Left ventricle myocardium inferior (tissue), 1 donor: Measurements from ENCODE around the gene VPS72. TPM values are rescaled to one million over a fixed set of nuclear protein-coding genes. Genes with fewer than 3 reads are reported as not detected.

Experiments
- DNase-seq: peaks from one replicate; pipeline ENCODE4 v3.0.0-alpha.2; 2020
- H3K27ac ChIP-seq: fragments of 200-600 bp; replicated peaks from 2 replicates; pipeline ENCODE4 v1.8.0; 2021
- H3K27me3 ChIP-seq: fragments of 200-600 bp; 2 replicates; pipeline ENCODE4 v1.8.0; 2021; ENCODE audit warnings: low read depth
- H3K36me3 ChIP-seq: fragments of 200-600 bp; 2 replicates; pipeline ENCODE4 v1.8.0; 2021
- H3K4me1 ChIP-seq: fragments of 200-600 bp; 2 replicates; pipeline ENCODE4 v1.8.0; 2021
- H3K4me3 ChIP-seq: fragments of 200-600 bp; 2 replicates; pipeline ENCODE4 v1.8.0; 2021; ENCODE audit warnings: mild to moderate bottlenecking, moderate library complexity
- H3K9me3 ChIP-seq: fragments of 200-600 bp; replicated peaks from 2 replicates; pipeline ENCODE4 v1.8.0; 2021
- intact Hi-C: fragments of 100-400 bp; cut with micrococcal nuclease; formaldehyde crosslinking; loops from one replicate; pipeline ENCODE4 v1.11.0; 2022
- total RNA-seq: library from RNA; stranded (reverse); fragmentation: NEBNext Ultra II Directional; extraction: Animal tissue kit (Norgen Biotek cat#: 25700); gene quantifications from one replicate; pipeline ENCODE4 v1.2.1, GENCODE V29; 2021
- TF ChIP-seq, protein P1 (sequence below): fragments of 200-600 bp; IDR thresholded peaks from 2 replicates; pipeline ENCODE4 v1.8.0; 2021; ENCODE audit warnings: antibody characterized with exemption, mild to moderate bottlenecking, borderline replicate concordance
- donor health status: DM: no; HTN: yes; CAD: no; lungs with severe emphysema.

Gene VPS72
- total RNA-seq, 1 donor from 2014 or later: 40.5 TPM

DNA sequence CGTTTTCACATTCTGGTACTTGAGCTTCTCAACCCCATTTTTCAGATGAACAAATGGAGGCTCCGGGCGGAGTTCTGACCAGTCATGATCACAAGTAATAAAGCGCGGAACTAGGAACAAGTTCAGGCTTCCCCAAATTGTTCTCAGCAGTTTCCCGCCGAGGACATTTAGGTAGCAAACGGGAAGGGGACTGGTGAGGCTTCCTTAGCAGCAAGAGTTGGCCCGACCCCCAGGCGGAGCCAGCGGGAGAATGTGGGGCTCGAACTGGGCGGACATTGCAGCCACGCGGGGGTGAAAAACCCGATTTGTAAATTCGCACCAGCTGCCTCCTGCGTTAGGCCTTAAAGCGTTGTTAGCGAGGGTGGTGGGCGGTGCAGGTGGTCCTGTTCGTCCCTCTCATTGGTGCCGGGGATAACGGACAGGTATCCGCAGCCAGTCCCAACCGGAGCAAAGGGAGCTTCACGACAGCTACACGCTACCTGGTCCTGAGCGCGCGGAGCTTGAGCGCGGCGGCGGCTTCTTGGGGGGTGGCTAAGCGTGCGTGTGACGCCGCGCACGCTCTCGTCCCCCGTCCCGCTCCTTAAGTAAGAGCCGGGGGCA, 58.9 kb downstream of the VPS72 start:
- Histone ChIP-seq H3K4me1 (peaks cover 22% of the 10 kb centered on the region), H3K9me3 (no peaks in the 10 kb centered on the region), H3K4me3 (peak overlapping the region; percentile 61), H3K27ac (peak overlapping the region; percentile 61), H3K36me3 (peaks cover 39% of the 10 kb centered on the region), H3K27me3 (no peaks in the 10 kb centered on the region)
- intact Hi-C loops: no loop called here
- TF ChIP-seq, protein P1, sequence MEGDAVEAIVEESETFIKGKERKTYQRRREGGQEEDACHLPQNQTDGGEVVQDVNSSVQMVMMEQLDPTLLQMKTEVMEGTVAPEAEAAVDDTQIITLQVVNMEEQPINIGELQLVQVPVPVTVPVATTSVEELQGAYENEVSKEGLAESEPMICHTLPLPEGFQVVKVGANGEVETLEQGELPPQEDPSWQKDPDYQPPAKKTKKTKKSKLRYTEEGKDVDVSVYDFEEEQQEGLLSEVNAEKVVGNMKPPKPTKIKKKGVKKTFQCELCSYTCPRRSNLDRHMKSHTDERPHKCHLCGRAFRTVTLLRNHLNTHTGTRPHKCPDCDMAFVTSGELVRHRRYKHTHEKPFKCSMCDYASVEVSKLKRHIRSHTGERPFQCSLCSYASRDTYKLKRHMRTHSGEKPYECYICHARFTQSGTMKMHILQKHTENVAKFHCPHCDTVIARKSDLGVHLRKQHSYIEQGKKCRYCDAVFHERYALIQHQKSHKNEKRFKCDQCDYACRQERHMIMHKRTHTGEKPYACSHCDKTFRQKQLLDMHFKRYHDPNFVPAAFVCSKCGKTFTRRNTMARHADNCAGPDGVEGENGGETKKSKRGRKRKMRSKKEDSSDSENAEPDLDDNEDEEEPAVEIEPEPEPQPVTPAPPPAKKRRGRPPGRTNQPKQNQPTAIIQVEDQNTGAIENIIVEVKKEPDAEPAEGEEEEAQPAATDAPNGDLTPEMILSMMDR: peak; percentile 21
- DNase-seq: peak; percentile 85

DNA sequence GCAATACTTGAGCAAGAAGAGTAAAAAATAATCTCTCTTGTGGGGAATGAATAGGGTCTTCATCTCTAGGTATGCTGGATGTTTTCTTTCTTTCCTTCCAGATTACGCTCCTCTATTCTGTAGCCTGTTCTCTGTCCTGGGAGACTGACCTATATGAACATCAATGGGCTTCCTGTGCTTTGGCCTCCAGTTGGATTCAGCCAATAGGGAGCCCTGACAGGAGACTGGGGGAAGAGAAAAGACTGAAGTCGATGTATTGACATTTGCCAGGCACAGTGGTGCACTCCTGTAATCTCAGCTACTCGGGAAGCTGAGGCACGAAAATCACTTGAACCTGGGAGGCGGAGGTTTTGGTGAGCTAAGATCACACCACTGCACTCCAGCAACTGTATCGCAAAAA, 61.2 kb downstream of the VPS72 start:
- no peak overlapping the region for H3K4me3 ChIP-seq
- no peaks in the 10 kb centered on the region for H3K9me3 ChIP-seq
- no peak for DNase-seq
- intact Hi-C loops: no loop called here
- H3K27me3 ChIP-seq: no peaks in the 10 kb centered on the region
- peaks cover 16% of the 10 kb centered on the region for H3K36me3 ChIP-seq
- H3K27ac ChIP-seq: no peak overlapping the region
- H3K4me1 ChIP-seq: peaks cover 22% of the 10 kb centered on the region
- TF ChIP-seq, protein P1: no peak

Other genes starting within 250 kb of the VPS72 start
- 78.9 TPM for gene CERS2, start 215.4 kb downstream of the VPS72 start, total RNA-seq
- gene ANXA9, start 207.9 kb downstream of the VPS72 start, total RNA-seq: 0.14 TPM
- 44.3 TPM for gene MINDY1, start 183.3 kb downstream of the VPS72 start, total RNA-seq
- 42.8 TPM for gene PRUNE1, start 181.7 kb downstream of the VPS72 start, total RNA-seq
- 0.47 TPM for gene BNIPL, start 153.6 kb downstream of the VPS72 start, total RNA-seq
- 7.1 TPM for gene C1orf56, start 142.4 kb downstream of the VPS72 start, total RNA-seq
- gene CDC42SE1, start 130.6 kb downstream of the VPS72 start, total RNA-seq: 24.8 TPM
- gene MLLT11, start 129.8 kb downstream of the VPS72 start, total RNA-seq: 34.1 TPM
- 12.2 TPM for gene GABPB2, start 119.4 kb downstream of the VPS72 start, total RNA-seq
- 77.7 TPM for gene SEMA6C, start 43.6 kb downstream of the VPS72 start, total RNA-seq
- gene TNFAIP8L2, start 33.5 kb downstream of the VPS72 start, total RNA-seq: 0.88 TPM
- 12.0 TPM for gene LYSMD1, start 24.3 kb downstream of the VPS72 start, total RNA-seq
- gene SCNM1, start 24.1 kb downstream of the VPS72 start, total RNA-seq: 19.4 TPM
- gene TMOD4, start 14.2 kb downstream of the VPS72 start, total RNA-seq: not detected
- gene PIP5K1A, start 8.4 kb upstream of the VPS72 start, total RNA-seq: 28.5 TPM
- 142 TPM for gene PSMD4, start 64.5 kb upstream of the VPS72 start, total RNA-seq
- 11.2 TPM for gene ZNF687, start 92.1 kb upstream of the VPS72 start, total RNA-seq
- gene PI4KB, start 137.2 kb upstream of the VPS72 start, total RNA-seq: 44.5 TPM
- gene RFX5, start 157.1 kb upstream of the VPS72 start, total RNA-seq: 21.0 TPM
- 66.3 TPM for gene SELENBP1, start 182.5 kb upstream of the VPS72 start, total RNA-seq
- 186 TPM for gene PSMB4, start 209.4 kb upstream of the VPS72 start, total RNA-seq